Neural progenitor cell (in vitro differentiated cells): ENCODE results near the gene IRAK1. TPM values are rescaled to one million over a fixed set of nuclear protein-coding genes. Genes with fewer than 3 reads are reported as not detected.

Source experiments
- DNase-seq: peaks from one replicate; pipeline ENCODE4 v3.0.0-alpha.2; 2016; ENCODE audit warnings: low spot score
- H2AFZ ChIP-seq: fragments of 200-600 bp; sonication (generic); replicated peaks from 2 replicates; pipeline ENCODE4 v1.6.1; 2016; ENCODE audit warnings: antibody characterized with exemption
- H3F3A ChIP-seq: fragments of 200-600 bp; sonication (generic); 2 replicates; pipeline ENCODE4 v1.6.1; 2016; ENCODE audit warnings: antibody characterized with exemption, low read depth
- H3K27ac ChIP-seq: fragments of 200-600 bp; sonication (generic); 2 replicates; pipeline ENCODE4 v1.5.1; 2016; ENCODE audit warnings: mild to moderate bottlenecking
- H3K27me3 ChIP-seq: fragments of 200-600 bp; sonication (generic); 2 replicates; pipeline ENCODE4 v1.6.1; 2016; ENCODE audit warnings: mild to moderate bottlenecking, moderate library complexity
- H3K36me3 ChIP-seq: fragments of 200-600 bp; sonication (generic); 2 replicates; pipeline ENCODE4 v1.5.1; 2016
- H3K4me1 ChIP-seq: fragments of 200-600 bp; sonication (generic); 2 replicates; pipeline ENCODE4 v1.6.1; 2016; ENCODE audit warnings: mixed run types
- H3K4me2 ChIP-seq: fragments of 200-600 bp; sonication (generic); 2 replicates; pipeline ENCODE4 v1.6.1; 2016
- H3K4me3 ChIP-seq: fragments of 200-600 bp; sonication (generic); 2 replicates; pipeline ENCODE4 v1.5.1; 2016
- H3K79me2 ChIP-seq: fragments of 200-600 bp; sonication (generic); 2 replicates; pipeline ENCODE4 v1.6.1; 2016; ENCODE audit warnings: low read depth
- H3K9ac ChIP-seq: fragments of 200-600 bp; sonication (generic); 2 replicates; pipeline ENCODE4 v1.6.1; 2016
- H3K9me3 ChIP-seq: fragments of 200-600 bp; sonication (generic); 2 replicates; pipeline ENCODE4 v1.5.1; 2016; ENCODE audit warnings: low read depth
- H4K20me1 ChIP-seq: fragments of 200-600 bp; sonication (generic); 2 replicates; pipeline ENCODE4 v1.6.1; 2016; ENCODE audit warnings: low read depth
- H3K27ac Mint-ChIP-seq: 3 replicates; pipeline ENCODE4 v1.8.0; 2021; ENCODE audit warnings: mixed read lengths
- H3K27me3 Mint-ChIP-seq: 2 replicates; pipeline ENCODE4 v1.8.0; 2022; ENCODE audit warnings: low read depth, mild to moderate bottlenecking, inconsistent platforms, moderate library complexity, mixed read lengths; ENCODE audit not compliant: insufficient read depth
- H3K36me3 Mint-ChIP-seq: 3 replicates; pipeline ENCODE4 v1.8.0; 2021; ENCODE audit warnings: mixed read lengths
- H3K4me1 Mint-ChIP-seq: 3 replicates; pipeline ENCODE4 v1.8.0; 2021; ENCODE audit warnings: mixed read lengths
- H3K4me3 Mint-ChIP-seq: 3 replicates; pipeline ENCODE4 v1.8.0; 2021; ENCODE audit warnings: mild to moderate bottlenecking, moderate library complexity, mixed read lengths
- H3K9me3 Mint-ChIP-seq: 3 replicates; pipeline ENCODE4 v1.8.0; 2020; ENCODE audit warnings: mixed read lengths
- CTCF ChIP-seq: fragments of 200-600 bp; sonication (generic); IDR thresholded peaks from 2 replicates; pipeline ENCODE4 v1.5.1; 2017; ENCODE audit warnings: antibody characterized with exemption, mild to moderate bottlenecking
- EZH2 ChIP-seq: fragments of 200-600 bp; sonication (generic); IDR thresholded peaks from 2 replicates; pipeline ENCODE4 v1.6.1; 2017; ENCODE audit warnings: antibody characterized with exemption, mild to moderate bottlenecking, moderate library complexity
- EZH2phosphoT487 ChIP-seq: fragments of 200-600 bp; sonication (generic); IDR thresholded peaks from 2 replicates; pipeline ENCODE4 v1.6.1; 2017; ENCODE audit warnings: antibody characterized with exemption
- total RNA-seq: library from RNA; depleted of rRNA; stranded (reverse); fragments of >200 nt; gene quantifications from 2 replicates; pipeline ENCODE4 v1.2.3, GENCODE V29; 2015; ENCODE audit warnings: low replicate concordance

Gene IRAK1
- total RNA-seq, 1 donor from 2014 or later = 6.8 TPM

DNA sequence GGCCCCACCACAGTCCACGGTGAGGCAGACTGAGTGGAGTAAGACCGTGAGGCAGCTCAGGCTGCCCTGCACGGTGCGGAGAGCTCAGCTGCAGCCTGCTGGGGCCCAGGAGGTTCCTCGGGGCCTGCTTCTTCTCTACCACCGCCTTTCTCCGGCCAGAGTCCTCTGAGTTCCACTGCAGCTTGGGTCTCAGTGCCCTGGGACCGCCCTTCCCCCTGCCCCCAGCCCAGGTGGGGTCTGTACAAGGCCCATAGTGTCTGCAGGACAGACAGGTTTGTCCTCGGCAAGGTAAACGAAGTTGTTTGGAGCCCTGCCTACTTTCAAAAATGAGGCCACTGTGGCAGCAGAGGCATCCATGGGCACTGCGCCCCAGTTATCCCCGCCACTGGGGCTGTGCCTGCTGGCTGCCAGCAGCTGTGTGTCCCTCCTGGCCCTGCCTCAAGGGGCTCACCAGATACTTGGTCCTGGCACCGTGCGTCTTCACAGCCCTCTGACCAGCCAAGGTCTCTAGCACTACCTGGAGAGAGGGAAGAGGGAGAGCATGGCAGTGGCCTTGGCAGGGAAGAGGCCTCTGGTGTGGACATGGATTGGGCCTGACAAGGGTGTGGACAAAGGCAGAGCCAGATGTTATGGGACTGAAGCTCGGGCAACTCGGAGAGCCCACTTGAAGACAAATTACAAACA, 4.0 kb downstream of the IRAK1 start:
- H3K36me3 ChIP-seq = no peaks in the 10 kb centered on the region
- H3K4me2 ChIP-seq = no peak overlapping the region
- no peak for DNase-seq
- no peaks in the 10 kb centered on the region for H3K9me3 ChIP-seq
- Mint-ChIP-seq H3K27me3 (no peaks in the 10 kb centered on the region), H3K27ac (no peak overlapping the region), H3K4me1 (peaks cover 13% of the 10 kb centered on the region), H3K36me3 (peaks cover 3% of the 10 kb centered on the region), H3K9me3 (peaks cover 19% of the 10 kb centered on the region), H3K4me3 (no peak overlapping the region)
- H3K79me2 ChIP-seq = no peaks in the 10 kb centered on the region
- H4K20me1 ChIP-seq = no peaks in the 10 kb centered on the region
- H3K27me3 ChIP-seq = no peaks in the 10 kb centered on the region
- H3K4me1 ChIP-seq = no peaks in the 10 kb centered on the region
- H3K27ac ChIP-seq = no peak overlapping the region
- no peak for TF ChIP-seq CTCF
- no peak for TF ChIP-seq EZH2
- no peak for TF ChIP-seq EZH2phosphoT487
- H3K4me3 ChIP-seq = no peak overlapping the region
- no peak overlapping the region for H3K9ac ChIP-seq
- no peaks in the 10 kb centered on the region for H3F3A ChIP-seq
- H2AFZ ChIP-seq = no peak overlapping the region

GRCh38 chrX:154014429-154015380, 5.0 kb downstream of the IRAK1 start:
- H3K4me1 ChIP-seq = no peaks in the 10 kb centered on the region
- DNase-seq = no peak
- no peaks in the 10 kb centered on the region for H3F3A ChIP-seq
- Mint-ChIP-seq H3K27me3 (no peaks in the 10 kb centered on the region), H3K36me3 (peaks cover 3% of the 10 kb centered on the region), H3K27ac (no peak overlapping the region), H3K9me3 (peaks cover 15% of the 10 kb centered on the region), H3K4me1 (peaks cover 7% of the 10 kb centered on the region), H3K4me3 (no peak overlapping the region)
- H2AFZ ChIP-seq = no peak overlapping the region
- H3K36me3 ChIP-seq = no peaks in the 10 kb centered on the region
- no peak overlapping the region for H3K9ac ChIP-seq
- no peaks in the 10 kb centered on the region for H3K27me3 ChIP-seq
- H3K4me3 ChIP-seq = no peak overlapping the region
- no peak overlapping the region for H3K27ac ChIP-seq
- H3K4me2 ChIP-seq = no peak overlapping the region
- no peaks in the 10 kb centered on the region for H3K79me2 ChIP-seq
- no peak for TF ChIP-seq CTCF
- no peak for TF ChIP-seq EZH2phosphoT487
- no peak for TF ChIP-seq EZH2
- no peaks in the 10 kb centered on the region for H4K20me1 ChIP-seq
- H3K9me3 ChIP-seq = no peaks in the 10 kb centered on the region

GRCh38 chrX:154013614-154014360, 5.9 kb downstream of the IRAK1 start:
- Histone ChIP-seq H3K27ac (no peak overlapping the region), H3K4me3 (no peak overlapping the region), H3K4me2 (no peak overlapping the region), H3K36me3 (no peaks in the 10 kb centered on the region), H3K4me1 (no peaks in the 10 kb centered on the region), H3K9ac (no peak overlapping the region), H4K20me1 (no peaks in the 10 kb centered on the region), H3F3A (no peaks in the 10 kb centered on the region), H3K27me3 (no peaks in the 10 kb centered on the region), H3K79me2 (no peaks in the 10 kb centered on the region), H3K9me3 (no peaks in the 10 kb centered on the region), H2AFZ (no peak overlapping the region)
- H3K4me3 Mint-ChIP-seq = no peak overlapping the region
- H3K36me3 Mint-ChIP-seq = peaks cover under 1% of the 10 kb centered on the region
- no peaks in the 10 kb centered on the region for H3K27me3 Mint-ChIP-seq
- no peak for TF ChIP-seq EZH2
- peak; percentile 76 for TF ChIP-seq CTCF
- TF ChIP-seq EZH2phosphoT487 = no peak
- peak; percentile 59 for DNase-seq
- peaks cover 13% of the 10 kb centered on the region for H3K9me3 Mint-ChIP-seq
- H3K4me1 Mint-ChIP-seq = peaks cover 5% of the 10 kb centered on the region
- no peak overlapping the region for H3K27ac Mint-ChIP-seq
